GM23338 (cell line): ENCODE results near the gene MKRN2. TPM values are rescaled to one million over a fixed set of nuclear protein-coding genes. Genes with fewer than 3 reads are reported as not detected.
A peak's percentile ranks its signal among the peaks of the same experiment; 100 is the strongest.

Source experiments
- ATAC-seq: fragments of 200-7000 bp; cut with Tn5 transposase; 3 replicates; pipeline ENCODE4 v1.9.1; 2020
- DNase-seq: peaks from one replicate; pipeline ENCODE4 v3.0.0-alpha.2; 2015; ENCODE audit warnings: low spot score
- H2AFZ ChIP-seq: fragments of 200-600 bp; sonication (generic); 2 replicates; pipeline ENCODE4 v1.8.0; 2016; ENCODE audit warnings: antibody characterized with exemption, mild to moderate bottlenecking, moderate library complexity
- H3F3A ChIP-seq: fragments of 200-600 bp; sonication (generic); replicated peaks from 2 replicates; pipeline ENCODE4 v1.8.0; 2017; ENCODE audit warnings: antibody characterized with exemption, mixed run types, low read depth
- H3K27ac ChIP-seq: fragments of 200-600 bp; sonication (generic); 2 replicates; pipeline ENCODE4 v1.6.1; 2016; ENCODE audit warnings: low read depth
- H3K27me3 ChIP-seq: fragments of 200-600 bp; sonication (generic); 2 replicates; pipeline ENCODE4 v1.8.0; 2016; ENCODE audit warnings: mild to moderate bottlenecking, mixed run types, moderate library complexity; ENCODE audit not compliant: insufficient read depth
- H3K36me3 ChIP-seq: fragments of 200-600 bp; sonication (generic); 2 replicates; pipeline ENCODE4 v1.8.0; 2016; ENCODE audit warnings: mild to moderate bottlenecking; ENCODE audit not compliant: insufficient read depth
- H3K4me1 ChIP-seq: fragments of 200-600 bp; sonication (generic); 2 replicates; pipeline ENCODE4 v1.8.0; 2016; ENCODE audit warnings: mild to moderate bottlenecking, moderate library complexity; ENCODE audit not compliant: insufficient read depth
- H3K4me2 ChIP-seq: fragments of 200-600 bp; sonication (generic); 2 replicates; pipeline ENCODE4 v1.7.1; 2017; ENCODE audit warnings: mixed run types
- H3K4me3 ChIP-seq: fragments of 200-600 bp; sonication (generic); 2 replicates; pipeline ENCODE4 v1.6.1; 2016; ENCODE audit warnings: mixed run types
- H3K79me2 ChIP-seq: fragments of 200-600 bp; sonication (generic); replicated peaks from 2 replicates; pipeline ENCODE4 v1.8.0; 2017; ENCODE audit warnings: mild to moderate bottlenecking; ENCODE audit not compliant: insufficient read depth
- H3K9me2 ChIP-seq: fragments of 200-600 bp; sonication (generic); 2 replicates; pipeline ENCODE4 v1.8.0; 2017; ENCODE audit not compliant: insufficient read depth
- H4K20me1 ChIP-seq: fragments of 200-600 bp; sonication (generic); replicated peaks from 2 replicates; pipeline ENCODE4 v1.8.0; 2017; ENCODE audit warnings: mild to moderate bottlenecking; ENCODE audit not compliant: insufficient read depth
- H3K27ac Mint-ChIP-seq: 2 replicates; pipeline ENCODE4 v1.8.0; 2020; ENCODE audit warnings: inconsistent platforms, mild to moderate bottlenecking, moderate library complexity, mixed read lengths
- H3K27me3 Mint-ChIP-seq: 3 replicates; pipeline ENCODE4 v1.8.0; 2022; ENCODE audit warnings: low read depth, mild to moderate bottlenecking, moderate library complexity, mixed read lengths, inconsistent platforms; ENCODE audit not compliant: insufficient read depth, poor library complexity
- H3K36me3 Mint-ChIP-seq: 3 replicates; pipeline ENCODE4 v1.8.0; 2021; ENCODE audit warnings: low read depth, mild to moderate bottlenecking, inconsistent platforms, moderate library complexity, mixed read lengths
- H3K4me1 Mint-ChIP-seq: 3 replicates; pipeline ENCODE4 v1.8.0; 2020; ENCODE audit warnings: mild to moderate bottlenecking, inconsistent platforms, mixed read lengths
- H3K4me3 Mint-ChIP-seq: 3 replicates; pipeline ENCODE4 v1.8.0; 2021; ENCODE audit warnings: moderate library complexity, mild to moderate bottlenecking, inconsistent platforms, mixed read lengths
- H3K9me3 Mint-ChIP-seq: 3 replicates; pipeline ENCODE4 v1.8.0; 2020; ENCODE audit warnings: moderate library complexity, mild to moderate bottlenecking, inconsistent platforms, mixed read lengths
- CREB1 ChIP-seq: fragments of 250-450 bp; sonication (Bioruptor Pico); IDR thresholded peaks from 2 replicates; pipeline ENCODE4 v1.5.0; 2020; ENCODE audit warnings: low read depth, mild to moderate bottlenecking, moderate library complexity
- EZH2 ChIP-seq: fragments of 200-600 bp; sonication (generic); IDR thresholded peaks from one replicate; pipeline ENCODE4 v1.8.0; 2017; ENCODE audit warnings: antibody characterized with exemption, mild to moderate bottlenecking, low read depth; ENCODE audit not compliant: unreplicated experiment
- EZH2phosphoT487 ChIP-seq: fragments of 200-600 bp; sonication (generic); IDR thresholded peaks from one replicate; pipeline ENCODE4 v1.8.1; 2018; ENCODE audit warnings: antibody characterized with exemption; ENCODE audit not compliant: unreplicated experiment
- JUNB ChIP-seq: IDR thresholded peaks from one replicate; pipeline ENCODE4 v1.6.1; 2016; ENCODE audit warnings: antibody characterized with exemption; ENCODE audit not compliant: unreplicated experiment
- NANOG ChIP-seq: IDR thresholded peaks from 2 replicates; pipeline ENCODE4 v1.6.1; 2016; ENCODE audit warnings: antibody characterized with exemption, borderline replicate concordance
- POLR2AphosphoS5 ChIP-seq: IDR thresholded peaks from 2 replicates; pipeline ENCODE4 v1.6.1; 2016; ENCODE audit warnings: antibody characterized with exemption, low read depth
- STAT1 ChIP-seq: IDR thresholded peaks from one replicate; pipeline ENCODE4 v1.6.1; 2016; ENCODE audit warnings: antibody characterized with exemption; ENCODE audit not compliant: unreplicated experiment
- ZNF114 ChIP-seq: fragments of 250-450 bp; sonication (Bioruptor Pico); IDR thresholded peaks from 2 replicates; pipeline ENCODE4 v1.5.0; 2020; ENCODE audit warnings: mild to moderate bottlenecking, moderate library complexity
- polyA plus RNA-seq: library from polyadenylated mRNA; unstranded; fragments of >200 nt; fragmentation: Nextera tagmentation; extraction: Ambion mirVana; gene quantifications from 2 replicates; pipeline ENCODE4 v1.2.1, GENCODE V29; 2016
- total RNA-seq: library from RNA; depleted of rRNA; stranded (reverse); fragments of >200 nt; shearing (Covaris generic); gene quantifications from 2 replicates; pipeline ENCODE4 v1.2.3, GENCODE V29; 2014
- TF ChIP-seq, protein P1 (sequence below): fragments of 250-450 bp; sonication (Bioruptor Pico); IDR thresholded peaks from 2 replicates; pipeline ENCODE4 v1.5.0; 2020; ENCODE audit warnings: mild to moderate bottlenecking, moderate library complexity
- TF ChIP-seq, protein P2 (sequence below), 2 experiments: fragments of 200-600 bp in 1 of 2; sonication (generic) in 1 of 2; conservative IDR thresholded peaks; 2 replicates each; pipeline versions ENCODE4 v1.5.1 to v1.6.1; 2016 to 2017; ENCODE audit warnings: antibody characterized with exemption in 2 of 2, low read depth in 2 of 2, mild to moderate bottlenecking in 2 of 2, moderate library complexity in 1 of 2
- TF ChIP-seq, protein P3 (sequence below): IDR thresholded peaks from one replicate; pipeline ENCODE4 v1.6.1; 2018; ENCODE audit warnings: antibody characterized with exemption; ENCODE audit not compliant: unreplicated experiment
- TF ChIP-seq, protein P4 (sequence below): IDR thresholded peaks from 2 replicates; pipeline ENCODE4 v1.6.1; 2016; ENCODE audit warnings: antibody characterized with exemption

Gene MKRN2
- total and polyA plus RNA-seq, 2 experiments from 2014 or later: 11.4 to 24.6 TPM

DNA sequence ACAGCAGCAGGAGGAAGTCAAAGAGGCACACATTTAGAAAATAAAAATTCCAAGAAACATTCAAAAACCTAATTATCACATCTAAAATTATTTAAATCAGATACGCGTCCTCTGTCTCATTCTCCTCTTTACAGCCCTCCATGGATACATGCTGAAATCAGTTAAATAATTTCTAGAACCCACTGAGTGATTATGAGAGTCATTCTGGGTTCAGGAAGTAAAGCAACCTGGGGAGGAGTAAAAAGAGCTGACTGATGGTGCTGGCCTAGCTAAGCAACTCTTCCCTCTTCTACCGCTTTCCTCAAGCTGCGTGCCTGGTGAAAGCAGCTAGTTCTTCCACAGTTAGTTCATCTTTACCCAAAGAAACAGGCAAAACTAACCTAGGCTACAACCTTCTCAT, 58.4 kb downstream of the MKRN2 start:
- Histone ChIP-seq H3K27me3 (no peaks in the 10 kb centered on the region), H3K27ac (0 out of 2 replicates have a peak overlapping the region, but pooled peaks have one; percentile 45), H3K4me2 (no peak overlapping the region), H3K4me3 (no peak overlapping the region), H3K4me1 (peaks cover 12% of the 10 kb centered on the region), H4K20me1 (peaks cover 36% of the 10 kb centered on the region), H3K79me2 (peaks cover 91% of the 10 kb centered on the region), H3K9me2 (no peaks in the 10 kb centered on the region), H3K36me3 (peaks cover 19% of the 10 kb centered on the region; the same call in 1 of the 2 replicates), H3F3A (0 out of 2 replicates have a peak, but pooled peaks cover 2% of the 10 kb centered on the region), H2AFZ (no peak overlapping the region)
- no peak for ATAC-seq
- Mint-ChIP-seq H3K4me3 (no peak overlapping the region), H3K9me3 (no peaks in the 10 kb centered on the region), H3K36me3 (peaks cover 33% of the 10 kb centered on the region), H3K27ac (peak overlapping the region; percentile 16; the same call in 1 of the 2 replicates), H3K4me1 (peaks cover 14% of the 10 kb centered on the region; the same call in 2 of the 3 replicates), H3K27me3 (no peaks in the 10 kb centered on the region)
- TF ChIP-seq STAT1 (no peak), NANOG (no peak), EZH2 (no peak), EZH2phosphoT487 (no peak), JUNB (no peak), ZNF114 (CRISPR knock-in tag) (no peak), POLR2AphosphoS5 (no peak), CREB1 (no peak)
- TF ChIP-seq, protein P1, sequence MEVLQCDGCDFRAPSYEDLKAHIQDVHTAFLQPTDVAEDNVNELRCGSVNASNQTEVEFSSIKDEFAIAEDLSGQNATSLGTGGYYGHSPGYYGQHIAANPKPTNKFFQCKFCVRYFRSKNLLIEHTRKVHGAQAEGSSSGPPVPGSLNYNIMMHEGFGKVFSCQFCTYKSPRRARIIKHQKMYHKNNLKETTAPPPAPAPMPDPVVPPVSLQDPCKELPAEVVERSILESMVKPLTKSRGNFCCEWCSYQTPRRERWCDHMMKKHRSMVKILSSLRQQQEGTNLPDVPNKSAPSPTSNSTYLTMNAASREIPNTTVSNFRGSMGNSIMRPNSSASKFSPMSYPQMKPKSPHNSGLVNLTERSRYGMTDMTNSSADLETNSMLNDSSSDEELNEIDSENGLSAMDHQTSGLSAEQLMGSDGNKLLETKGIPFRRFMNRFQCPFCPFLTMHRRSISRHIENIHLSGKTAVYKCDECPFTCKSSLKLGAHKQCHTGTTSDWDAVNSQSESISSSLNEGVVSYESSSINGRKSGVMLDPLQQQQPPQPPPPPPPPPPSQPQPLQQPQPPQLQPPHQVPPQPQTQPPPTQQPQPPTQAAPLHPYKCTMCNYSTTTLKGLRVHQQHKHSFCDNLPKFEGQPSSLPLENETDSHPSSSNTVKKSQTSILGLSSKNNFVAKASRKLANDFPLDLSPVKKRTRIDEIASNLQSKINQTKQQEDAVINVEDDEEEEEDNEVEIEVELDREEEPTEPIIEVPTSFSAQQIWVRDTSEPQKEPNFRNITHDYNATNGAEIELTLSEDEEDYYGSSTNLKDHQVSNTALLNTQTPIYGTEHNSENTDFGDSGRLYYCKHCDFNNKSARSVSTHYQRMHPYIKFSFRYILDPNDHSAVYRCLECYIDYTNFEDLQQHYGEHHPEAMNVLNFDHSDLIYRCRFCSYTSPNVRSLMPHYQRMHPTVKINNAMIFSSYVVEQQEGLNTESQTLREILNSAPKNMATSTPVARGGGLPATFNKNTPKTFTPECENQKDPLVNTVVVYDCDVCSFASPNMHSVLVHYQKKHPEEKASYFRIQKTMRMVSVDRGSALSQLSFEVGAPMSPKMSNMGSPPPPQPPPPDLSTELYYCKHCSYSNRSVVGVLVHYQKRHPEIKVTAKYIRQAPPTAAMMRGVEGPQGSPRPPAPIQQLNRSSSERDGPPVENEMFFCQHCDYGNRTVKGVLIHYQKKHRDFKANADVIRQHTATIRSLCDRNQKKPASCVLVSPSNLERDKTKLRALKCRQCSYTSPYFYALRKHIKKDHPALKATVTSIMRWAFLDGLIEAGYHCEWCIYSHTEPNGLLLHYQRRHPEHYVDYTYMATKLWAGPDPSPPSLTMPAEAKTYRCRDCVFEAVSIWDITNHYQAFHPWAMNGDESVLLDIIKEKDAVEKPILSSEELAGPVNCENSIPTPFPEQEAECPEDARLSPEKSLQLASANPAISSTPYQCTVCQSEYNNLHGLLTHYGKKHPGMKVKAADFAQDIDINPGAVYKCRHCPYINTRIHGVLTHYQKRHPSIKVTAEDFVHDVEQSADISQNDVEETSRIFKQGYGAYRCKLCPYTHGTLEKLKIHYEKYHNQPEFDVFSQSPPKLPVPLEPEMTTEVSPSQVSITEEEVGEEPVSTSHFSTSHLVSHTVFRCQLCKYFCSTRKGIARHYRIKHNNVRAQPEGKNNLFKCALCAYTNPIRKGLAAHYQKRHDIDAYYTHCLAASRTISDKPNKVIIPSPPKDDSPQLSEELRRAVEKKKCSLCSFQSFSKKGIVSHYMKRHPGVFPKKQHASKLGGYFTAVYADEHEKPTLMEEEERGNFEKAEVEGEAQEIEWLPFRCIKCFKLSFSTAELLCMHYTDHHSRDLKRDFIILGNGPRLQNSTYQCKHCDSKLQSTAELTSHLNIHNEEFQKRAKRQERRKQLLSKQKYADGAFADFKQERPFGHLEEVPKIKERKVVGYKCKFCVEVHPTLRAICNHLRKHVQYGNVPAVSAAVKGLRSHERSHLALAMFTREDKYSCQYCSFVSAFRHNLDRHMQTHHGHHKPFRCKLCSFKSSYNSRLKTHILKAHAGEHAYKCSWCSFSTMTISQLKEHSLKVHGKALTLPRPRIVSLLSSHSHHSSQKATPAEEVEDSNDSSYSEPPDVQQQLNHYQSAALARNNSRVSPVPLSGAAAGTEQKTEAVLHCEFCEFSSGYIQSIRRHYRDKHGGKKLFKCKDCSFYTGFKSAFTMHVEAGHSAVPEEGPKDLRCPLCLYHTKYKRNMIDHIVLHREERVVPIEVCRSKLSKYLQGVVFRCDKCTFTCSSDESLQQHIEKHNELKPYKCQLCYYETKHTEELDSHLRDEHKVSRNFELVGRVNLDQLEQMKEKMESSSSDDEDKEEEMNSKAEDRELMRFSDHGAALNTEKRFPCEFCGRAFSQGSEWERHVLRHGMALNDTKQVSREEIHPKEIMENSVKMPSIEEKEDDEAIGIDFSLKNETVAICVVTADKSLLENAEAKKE (CRISPR knock-in tag): no peak
- TF ChIP-seq, protein P2, sequence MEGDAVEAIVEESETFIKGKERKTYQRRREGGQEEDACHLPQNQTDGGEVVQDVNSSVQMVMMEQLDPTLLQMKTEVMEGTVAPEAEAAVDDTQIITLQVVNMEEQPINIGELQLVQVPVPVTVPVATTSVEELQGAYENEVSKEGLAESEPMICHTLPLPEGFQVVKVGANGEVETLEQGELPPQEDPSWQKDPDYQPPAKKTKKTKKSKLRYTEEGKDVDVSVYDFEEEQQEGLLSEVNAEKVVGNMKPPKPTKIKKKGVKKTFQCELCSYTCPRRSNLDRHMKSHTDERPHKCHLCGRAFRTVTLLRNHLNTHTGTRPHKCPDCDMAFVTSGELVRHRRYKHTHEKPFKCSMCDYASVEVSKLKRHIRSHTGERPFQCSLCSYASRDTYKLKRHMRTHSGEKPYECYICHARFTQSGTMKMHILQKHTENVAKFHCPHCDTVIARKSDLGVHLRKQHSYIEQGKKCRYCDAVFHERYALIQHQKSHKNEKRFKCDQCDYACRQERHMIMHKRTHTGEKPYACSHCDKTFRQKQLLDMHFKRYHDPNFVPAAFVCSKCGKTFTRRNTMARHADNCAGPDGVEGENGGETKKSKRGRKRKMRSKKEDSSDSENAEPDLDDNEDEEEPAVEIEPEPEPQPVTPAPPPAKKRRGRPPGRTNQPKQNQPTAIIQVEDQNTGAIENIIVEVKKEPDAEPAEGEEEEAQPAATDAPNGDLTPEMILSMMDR (conservative IDR thresholded peaks at IDR 0.05; ENCODE audit: low read depth in 2 of 2): no peak
- TF ChIP-seq, protein P3, sequence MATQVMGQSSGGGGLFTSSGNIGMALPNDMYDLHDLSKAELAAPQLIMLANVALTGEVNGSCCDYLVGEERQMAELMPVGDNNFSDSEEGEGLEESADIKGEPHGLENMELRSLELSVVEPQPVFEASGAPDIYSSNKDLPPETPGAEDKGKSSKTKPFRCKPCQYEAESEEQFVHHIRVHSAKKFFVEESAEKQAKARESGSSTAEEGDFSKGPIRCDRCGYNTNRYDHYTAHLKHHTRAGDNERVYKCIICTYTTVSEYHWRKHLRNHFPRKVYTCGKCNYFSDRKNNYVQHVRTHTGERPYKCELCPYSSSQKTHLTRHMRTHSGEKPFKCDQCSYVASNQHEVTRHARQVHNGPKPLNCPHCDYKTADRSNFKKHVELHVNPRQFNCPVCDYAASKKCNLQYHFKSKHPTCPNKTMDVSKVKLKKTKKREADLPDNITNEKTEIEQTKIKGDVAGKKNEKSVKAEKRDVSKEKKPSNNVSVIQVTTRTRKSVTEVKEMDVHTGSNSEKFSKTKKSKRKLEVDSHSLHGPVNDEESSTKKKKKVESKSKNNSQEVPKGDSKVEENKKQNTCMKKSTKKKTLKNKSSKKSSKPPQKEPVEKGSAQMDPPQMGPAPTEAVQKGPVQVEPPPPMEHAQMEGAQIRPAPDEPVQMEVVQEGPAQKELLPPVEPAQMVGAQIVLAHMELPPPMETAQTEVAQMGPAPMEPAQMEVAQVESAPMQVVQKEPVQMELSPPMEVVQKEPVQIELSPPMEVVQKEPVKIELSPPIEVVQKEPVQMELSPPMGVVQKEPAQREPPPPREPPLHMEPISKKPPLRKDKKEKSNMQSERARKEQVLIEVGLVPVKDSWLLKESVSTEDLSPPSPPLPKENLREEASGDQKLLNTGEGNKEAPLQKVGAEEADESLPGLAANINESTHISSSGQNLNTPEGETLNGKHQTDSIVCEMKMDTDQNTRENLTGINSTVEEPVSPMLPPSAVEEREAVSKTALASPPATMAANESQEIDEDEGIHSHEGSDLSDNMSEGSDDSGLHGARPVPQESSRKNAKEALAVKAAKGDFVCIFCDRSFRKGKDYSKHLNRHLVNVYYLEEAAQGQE: no peak
- TF ChIP-seq, protein P4, sequence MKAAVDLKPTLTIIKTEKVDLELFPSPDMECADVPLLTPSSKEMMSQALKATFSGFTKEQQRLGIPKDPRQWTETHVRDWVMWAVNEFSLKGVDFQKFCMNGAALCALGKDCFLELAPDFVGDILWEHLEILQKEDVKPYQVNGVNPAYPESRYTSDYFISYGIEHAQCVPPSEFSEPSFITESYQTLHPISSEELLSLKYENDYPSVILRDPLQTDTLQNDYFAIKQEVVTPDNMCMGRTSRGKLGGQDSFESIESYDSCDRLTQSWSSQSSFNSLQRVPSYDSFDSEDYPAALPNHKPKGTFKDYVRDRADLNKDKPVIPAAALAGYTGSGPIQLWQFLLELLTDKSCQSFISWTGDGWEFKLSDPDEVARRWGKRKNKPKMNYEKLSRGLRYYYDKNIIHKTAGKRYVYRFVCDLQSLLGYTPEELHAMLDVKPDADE: no peak
- no peak for DNase-seq
